ENCODE results near the gene CYTIP.

The CYTIP gene

GRCh38 chr2:157443795-157444640 is at the start of gene CYTIP:
Gene CYTIP, minus strand, starts transcription at chr2:157444089. Its CDS starts 69 bp downstream, at chr2:157444020.
- peak; percentile 29 for DNase-seq (ENCODE audit: low read depth)

GRCh38 chr2:157492189-157492773 is 48.4 kb upstream of the CYTIP start:
- DNase-seq (ENCODE audit: low read depth): peak; percentile 51

GRCh38 chr2:157489983-157490382 is 46.1 kb upstream of the CYTIP start:
- DNase-seq (ENCODE audit: low read depth): no peak

GRCh38 chr2:157488877-157489276 is 45.0 kb upstream of the CYTIP start:
- DNase-seq (ENCODE audit: low read depth): no peak

GRCh38 chr2:157487747-157488146 is 43.9 kb upstream of the CYTIP start:
- DNase-seq (ENCODE audit: low read depth): no peak

GRCh38 chr2:157487271-157487610 is 43.4 kb upstream of the CYTIP start:
- DNase-seq (ENCODE audit: low read depth): no peak

- DNase-seq (ENCODE audit: low read depth): no peak
Measured at GRCh38 chr2:157486596-157487270, 42.8 kb upstream of the CYTIP start.

GRCh38 chr2:157480182-157480961 is 36.5 kb upstream of the CYTIP start:
- no peak for DNase-seq (ENCODE audit: low read depth)

GRCh38 chr2:157479081-157480027 is 35.5 kb upstream of the CYTIP start:
- no peak for DNase-seq (ENCODE audit: low read depth)

- no peak for DNase-seq (ENCODE audit: low read depth)
Measured at GRCh38 chr2:157477919-157478318, 34.0 kb upstream of the CYTIP start.

GRCh38 chr2:157476953-157477709 is 33.2 kb upstream of the CYTIP start:
- no peak for DNase-seq (ENCODE audit: low read depth)

GRCh38 chr2:157475722-157476390 is 32.0 kb upstream of the CYTIP start:
- no peak for DNase-seq (ENCODE audit: low read depth)

- no peak for DNase-seq (ENCODE audit: low read depth)
Measured at GRCh38 chr2:157473581-157473980, 29.7 kb upstream of the CYTIP start.

- no peak for DNase-seq (ENCODE audit: low read depth)
Measured at GRCh38 chr2:157471078-157471477, 27.2 kb upstream of the CYTIP start.

GRCh38 chr2:157470321-157470720 is 26.4 kb upstream of the CYTIP start:
- no peak for DNase-seq (ENCODE audit: low read depth)

GRCh38 chr2:157469726-157470125 is 25.8 kb upstream of the CYTIP start:
- no peak for DNase-seq (ENCODE audit: low read depth)

- DNase-seq (ENCODE audit: low read depth): no peak
Measured at GRCh38 chr2:157468931-157469708, 25.2 kb upstream of the CYTIP start.

- DNase-seq (ENCODE audit: low read depth): no peak
Measured at GRCh38 chr2:157466764-157467163, 22.9 kb upstream of the CYTIP start.

- no peak for DNase-seq (ENCODE audit: low read depth)
Measured at GRCh38 chr2:157465554-157465953, 21.7 kb upstream of the CYTIP start.

All from activated T-cell treated with anti-CD3 and anti-CD28 coated beads for 1 hour (primary cell).